ENCODE data around the gene BORCS6.

GRCh38 chr17:8150194-8151119 is 39.5 kb downstream of the BORCS6 start:
- TF ChIP-seq CTCF (conservative IDR thresholded peaks at IDR 0.05 in 1 of 2, IDR thresholded peaks at IDR 0.05 in 1 of 2; ENCODE audit: extremely low read depth in 1 of 2, insufficient read depth in 1 of 2, low read depth in 1 of 2, low read length in 2 of 2) (no peak), EZH2 (IDR thresholded peaks at IDR 0.05; ENCODE audit: borderline replicate concordance, low read length) (no peak)
